H1 (cell line): ENCODE data around the gene MAML3. TPM values are rescaled to one million over a fixed set of nuclear protein-coding genes. Genes with fewer than 3 reads are reported as not detected.

Experiments used
- CTCF ChIA-PET: fragments of 300-600 bp; sonication (Branson Sonifier 250); formaldehyde crosslinking; loops from one replicate; lab custom pipeline; 2021; ENCODE audit not compliant: partially characterized antibody; lab: Charles Lee
- POLR2A ChIA-PET: fragments of 300-600 bp; sonication (Branson Sonifier 250); formaldehyde crosslinking; loops from one replicate; lab custom pipeline; 2021; ENCODE audit warnings: inconsistent platforms; ENCODE audit not compliant: partially characterized antibody; lab: Charles Lee
- DNase-seq, 2 experiments: peaks; one replicate each; pipeline versions ENCODE4 v3.0.0 to v3.0.0-alpha.2; 2010 to 2022; ENCODE audit warnings: low spot score in 2 of 2, low read depth in 1 of 2, mixed read lengths in 1 of 2
- FAIRE-seq: peaks from 2 replicates; lab custom pipeline; 2011; peaks lifted over from hg19 to GRCh38; lab: Jason Lieb, UNC
- H2AFZ ChIP-seq: 2 replicates; pipeline ENCODE4 v1.8.1; 2012; ENCODE audit warnings: low read length, inconsistent platforms
- H2AK5ac ChIP-seq: 2 replicates; pipeline ENCODE4 v1.6.1; 2013; ENCODE audit warnings: low read depth, low read length
- H2BK120ac ChIP-seq: replicated peaks from 2 replicates; pipeline ENCODE3; 2013; ENCODE audit warnings: low read depth, low read length, inconsistent platforms
- H2BK12ac ChIP-seq: 2 replicates; pipeline ENCODE4 v1.6.1; 2013; ENCODE audit warnings: low read depth, low read length
- H2BK15ac ChIP-seq: 2 replicates; pipeline ENCODE4 v1.6.1; 2013; ENCODE audit warnings: low read length
- H2BK20ac ChIP-seq: 2 replicates; pipeline ENCODE4 v1.6.1; 2013; ENCODE audit warnings: low read length
- H2BK5ac ChIP-seq: 2 replicates; pipeline ENCODE4 v1.6.1; 2013; ENCODE audit warnings: low read depth, low read length
- H3K14ac ChIP-seq: 2 replicates; pipeline ENCODE4 v1.6.1; 2013; ENCODE audit warnings: inconsistent platforms; ENCODE audit not compliant: insufficient read length
- H3K18ac ChIP-seq: 2 replicates; pipeline ENCODE4 v1.6.1; 2013; ENCODE audit warnings: low read length; ENCODE audit errors: extremely low read depth
- H3K23ac ChIP-seq: 2 replicates; pipeline ENCODE4 v1.6.1; 2013; ENCODE audit warnings: inconsistent platforms; ENCODE audit not compliant: insufficient read length
- H3K23me2 ChIP-seq: 2 replicates; pipeline ENCODE4 v1.6.1; 2013; ENCODE audit warnings: low read depth, low read length
- H3K27ac ChIP-seq: 2 replicates; pipeline ENCODE4 v1.6.1; 2011; ENCODE audit warnings: low read depth, low read length, inconsistent platforms
- H3K27me3 ChIP-seq, 4 experiments: replicated peaks in 1 of 4; 1 replicate in 1 of 4; 2 replicates in 3 of 4; pipeline versions ENCODE4 v1.6.1 to v1.8.1; 2011 to 2013; ENCODE audit warnings: low read length in 3 of 4, mild to moderate bottlenecking in 3 of 4, inconsistent platforms in 2 of 4, mixed read lengths in 2 of 4, moderate library complexity in 1 of 4; ENCODE audit not compliant: control insufficient read depth in 3 of 4, insufficient read depth in 3 of 4; ENCODE audit errors: extremely low read depth in 1 of 4
- H3K36me3 ChIP-seq, 4 experiments: 2 replicates each; pipeline versions ENCODE4 v1.6.1 to v1.8.1; 2011 to 2013; ENCODE audit warnings: mild to moderate bottlenecking in 4 of 4, low read length in 3 of 4, moderate library complexity in 2 of 4, control low read depth in 1 of 4, inconsistent platforms in 1 of 4; ENCODE audit not compliant: insufficient read depth in 4 of 4, control insufficient read depth in 2 of 4
- H3K4ac ChIP-seq: replicated peaks from 2 replicates; pipeline ENCODE3; 2013; ENCODE audit warnings: low read length, low read depth, mixed read lengths, inconsistent platforms; ENCODE audit not compliant: insufficient read length
- H3K4me1 ChIP-seq, 4 experiments: replicated peaks in 1 of 4; 1 replicate in 1 of 4; 2 replicates in 3 of 4; pipeline versions ENCODE4 v1.6.1 to v1.8.1; 2011 to 2013; ENCODE audit warnings: low read length in 3 of 4, inconsistent platforms in 2 of 4, mixed read lengths in 1 of 4; ENCODE audit not compliant: insufficient read depth in 4 of 4, control insufficient read depth in 3 of 4
- H3K4me2 ChIP-seq, 2 experiments: 2 replicates each; pipeline versions ENCODE4 v1.6.1 to v1.8.1; 2011 to 2013; ENCODE audit warnings: low read depth in 2 of 2, low read length in 2 of 2, control low read depth in 1 of 2, inconsistent platforms in 1 of 2, mild to moderate bottlenecking in 1 of 2; ENCODE audit not compliant: insufficient read depth in 1 of 2
- H3K4me3 ChIP-seq, 4 experiments: fragments of 200-600, 300-600 bp in 1 of 4; sonication (generic), shearing (Covaris generic), sonication (Bioruptor Twin) in 1 of 4; 2 replicates each; pipeline versions ENCODE4 v1.5.1 to v1.8.1; 2011 to 2016; ENCODE audit warnings: low read length in 4 of 4, low read depth in 3 of 4, control low read depth in 2 of 4, inconsistent platforms in 2 of 4, mild to moderate bottlenecking in 2 of 4, mixed read lengths in 1 of 4, moderate library complexity in 1 of 4; ENCODE audit not compliant: insufficient read depth in 2 of 4; ENCODE audit errors: extremely low read depth in 1 of 4
- H3K56ac ChIP-seq: replicated peaks from 2 replicates; pipeline ENCODE3; 2013; ENCODE audit warnings: low read depth, mild to moderate bottlenecking, mixed read lengths, low read length, inconsistent platforms; ENCODE audit not compliant: insufficient read length
- H3K79me1 ChIP-seq: 2 replicates; pipeline ENCODE4 v1.6.1; 2013; ENCODE audit warnings: low read depth, low read length, control low read depth
- H3K79me2 ChIP-seq, 2 experiments: 2 replicates each; pipeline versions ENCODE4 v1.6.1 to v1.8.1; 2012 to 2013; ENCODE audit warnings: low read length in 2 of 2, mild to moderate bottlenecking in 2 of 2, inconsistent platforms in 1 of 2; ENCODE audit not compliant: insufficient read depth in 2 of 2, control insufficient read depth in 1 of 2
- H3K9ac ChIP-seq, 4 experiments: replicated peaks in 1 of 4; 1 replicate in 1 of 4; 2 replicates in 3 of 4; pipeline versions ENCODE4 v1.6.1 to v1.8.1; 2011 to 2013; ENCODE audit warnings: low read depth in 3 of 4, low read length in 3 of 4, control low read depth in 2 of 4, mild to moderate bottlenecking in 2 of 4, moderate library complexity in 2 of 4, inconsistent platforms in 1 of 4; ENCODE audit errors: extremely low read depth in 1 of 4
- H3K9me3 ChIP-seq, 2 experiments: 2 replicates each; pipeline versions ENCODE4 v1.6.1 to v1.8.1; 2012 to 2013; ENCODE audit warnings: mild to moderate bottlenecking in 2 of 2, moderate library complexity in 2 of 2, control low read depth in 1 of 2, inconsistent platforms in 1 of 2, low read depth in 1 of 2, low read length in 1 of 2, mixed read lengths in 1 of 2; ENCODE audit not compliant: insufficient read depth in 2 of 2
- H4K20me1 ChIP-seq, 2 experiments: replicated peaks in 1 of 2; 2 replicates each; pipeline versions ENCODE3 to v1.8.1; 2011 to 2013; ENCODE audit warnings: inconsistent platforms in 2 of 2, low read length in 2 of 2, mild to moderate bottlenecking in 1 of 2; ENCODE audit not compliant: insufficient read depth in 2 of 2, control insufficient read depth in 1 of 2
- H4K5ac ChIP-seq: 2 replicates; pipeline ENCODE4 v1.6.1; 2013; ENCODE audit warnings: low read length, low read depth, mixed read lengths, inconsistent platforms; ENCODE audit not compliant: insufficient read length
- H4K8ac ChIP-seq: 2 replicates; pipeline ENCODE4 v1.8.0; 2013; ENCODE audit warnings: mild to moderate bottlenecking, moderate library complexity, low read length, inconsistent platforms; ENCODE audit not compliant: insufficient read depth; ENCODE audit errors: extremely low read depth
- H4K91ac ChIP-seq: replicated peaks from 2 replicates; pipeline ENCODE3; 2013; ENCODE audit warnings: low read length, mixed read lengths, inconsistent platforms; ENCODE audit not compliant: insufficient read length
- EP300 ChIP-seq, 2 experiments: IDR thresholded peaks; 1 replicate in 1 of 2; 2 replicates in 1 of 2; pipeline ENCODE4 v1.6.1; 2011 to 2012; ENCODE audit warnings: low read depth in 2 of 2, low read length in 2 of 2, mild to moderate bottlenecking in 2 of 2, borderline replicate concordance in 1 of 2, inconsistent platforms in 1 of 2, moderate library complexity in 1 of 2
- FOSL1 ChIP-seq: IDR thresholded peaks from 2 replicates; pipeline ENCODE4 v1.6.1; 2011; ENCODE audit warnings: mild to moderate bottlenecking, low read depth, low read length, moderate library complexity; ENCODE audit not compliant: insufficient read depth
- GTF2F1 ChIP-seq: IDR thresholded peaks from 2 replicates; pipeline ENCODE4 v1.6.1; 2012; ENCODE audit warnings: low read depth, low read length, improper control_type of control experiment, borderline replicate concordance
- HDAC2 ChIP-seq, 2 experiments: fragments of 300-600 bp in 1 of 2; sonication (generic) in 1 of 2; IDR thresholded peaks; 2 replicates each; pipeline ENCODE4 v1.6.1; 2011 to 2012; ENCODE audit warnings: low read depth in 2 of 2, low read length in 2 of 2, mild to moderate bottlenecking in 2 of 2, moderate library complexity in 2 of 2, borderline replicate concordance in 1 of 2, inconsistent platforms in 1 of 2
- HDAC6 ChIP-seq: IDR thresholded peaks from one replicate; pipeline ENCODE4 v1.7.1; 2012; ENCODE audit warnings: low read depth, mild to moderate bottlenecking, inconsistent platforms, low read length, moderate library complexity
- MAFK ChIP-seq: IDR thresholded peaks from 2 replicates; pipeline ENCODE4 v1.6.1; 2012; ENCODE audit warnings: low read depth, mild to moderate bottlenecking, improper control_type of control experiment, low read length
- RAD21 ChIP-seq, 2 experiments: IDR thresholded peaks in 1 of 2; conservative IDR thresholded peaks in 1 of 2; 2 replicates each; pipeline ENCODE4 v1.6.1; 2011; ENCODE audit warnings: low read depth in 2 of 2, low read length in 2 of 2, improper control_type of control experiment in 1 of 2, inconsistent platforms in 1 of 2, mild to moderate bottlenecking in 1 of 2, moderate library complexity in 1 of 2
- YY1 ChIP-seq: IDR thresholded peaks from 2 replicates; pipeline ENCODE4 v1.6.1; 2011; ENCODE audit warnings: low read depth, mild to moderate bottlenecking, low read length
- WGBS, 2 experiments: shearing (Covaris generic) in 1 of 2; methylation state at CpG; one replicate each; pipeline versions ENCODE4 v1.1.6 to v1.1.7; 2013 to 2015; ENCODE audit warnings: low lambda C conversion rate in 2 of 2, mixed read lengths in 2 of 2, inconsistent platforms in 1 of 2, low coverage in 1 of 2, missing lambda C conversion rate in 1 of 2; ENCODE audit not compliant: insufficient replicate concordance in 2 of 2, insufficient coverage in 1 of 2, insufficient read length in 1 of 2; ENCODE audit errors: extremely low coverage in 1 of 2, missing lambda C conversion rate in 1 of 2; 5-methylcytosine and 5-hydroxymethylcytosine counted together
- polyA plus RNA-seq, 7 experiments: library from polyadenylated mRNA; depleted of rRNA in 3 of 7; stranded (reverse) in 5 of 7; unstranded in 2 of 7; fragments of >200 nt in 5 of 7; fragments of 200-250 nt in 2 of 7; gene quantifications; 1 replicate in 5 of 7; 2 replicates in 1 of 7; 4 replicates in 1 of 7; pipeline versions ENCODE4 v1.2.1 to v1.2.3, GENCODE V29; 2011 to 2013; ENCODE audit warnings: missing spikeins in 2 of 7, mixed read lengths in 2 of 7
- total RNA-seq: library from RNA; stranded (reverse); fragmentation: NEBNext Ultra II Directional; extraction: Animal tissue kit (Norgen Biotek cat#: 25700); gene quantifications from 2 replicates; pipeline ENCODE4 v1.2.1, GENCODE V29; 2021

Gene MAML3
- total and polyA plus RNA-seq, 2 of the 8 experiments (the other 6 are each of a cell fraction or from before 2014, with no cell fraction given), result 2.1 to 5.7 TPM

- no peak overlapping the region for H3K4me2 ChIP-seq
- no peak overlapping the region for H3K9ac ChIP-seq
- H4K8ac ChIP-seq, result no peak overlapping the region
- no peak overlapping the region for H3K4me3 ChIP-seq
- no peak overlapping the region for H4K5ac ChIP-seq
- H3K36me3 ChIP-seq, result no peaks in the 10 kb centered on the region
- no peak overlapping the region for H3K56ac ChIP-seq
- H2BK120ac ChIP-seq, result no peak overlapping the region
- H3K79me1 ChIP-seq, result no peaks in the 10 kb centered on the region
- H2BK5ac ChIP-seq, result no peak overlapping the region
- H4K91ac ChIP-seq, result no peak overlapping the region
- H3K18ac ChIP-seq, result no peak overlapping the region
- H3K4me1 ChIP-seq, result peaks cover 0 to 12% (median 1%) of the 10 kb centered on the region in 4 experiments; a peak in 6 of 7 replicates
- no peaks in the 10 kb centered on the region for H3K9me3 ChIP-seq
- FAIRE-seq (no peak), DNase-seq (no peak)
- H3K79me2 ChIP-seq, result no peaks in the 10 kb centered on the region
- H2AFZ ChIP-seq, result no peak overlapping the region
- H3K14ac ChIP-seq, result no peak overlapping the region
- no peak overlapping the region for H2BK12ac ChIP-seq
- POLR2A ChIA-PET, result interaction anchor here (0.8 kb wide), 1 partner anchor 10 kb away, joined by 3 read pairs; no protein-coding TSS in a partner anchor
- no peaks in the 10 kb centered on the region for H4K20me1 ChIP-seq
- no peak overlapping the region for H3K27ac ChIP-seq
- no peaks in the 10 kb centered on the region; the same call in 1 of the 2 replicates for H3K23me2 ChIP-seq
- H3K27me3 ChIP-seq, result no peaks in the 10 kb centered on the region
- no peak overlapping the region for H3K4ac ChIP-seq
- WGBS, 2 experiments, result 79% methylated on average over 5 of the region's 5 CpGs; no CpG with 5 or more reads in 1 of the 2 experiments
- H2AK5ac ChIP-seq, result no peak overlapping the region
- H2BK15ac ChIP-seq, result no peak overlapping the region
- no peak overlapping the region for H2BK20ac ChIP-seq
- H3K23ac ChIP-seq, result no peak overlapping the region
- CTCF ChIA-PET, result interaction anchor here (0.6 to 2.3 kb wide), 17 partner anchors 8 to 600 kb away, joined by 3 to 8 read pairs (median 3); no protein-coding TSS in a partner anchor
- TF ChIP-seq YY1 (no peak), EP300 (IDR thresholded peaks at IDR 0.05; ENCODE audit: borderline replicate concordance in 1 of 2, low read depth in 2 of 2, low read length in 2 of 2) (no peak), HDAC6 (no peak), MAFK (no peak), RAD21 (IDR thresholded peaks at IDR 0.05 in 1 of 2, conservative IDR thresholded peaks at IDR 0.05 in 1 of 2; ENCODE audit: low read depth in 2 of 2, low read length in 2 of 2) (0 out of 4 replicates have a peak, but pooled peaks of 1 of the 2 experiments have one; percentile 11), HDAC2 (IDR thresholded peaks at IDR 0.05; ENCODE audit: borderline replicate concordance in 1 of 2, low read depth in 2 of 2, low read length in 2 of 2) (no peak), FOSL1 (no peak), GTF2F1 (no peak)
Measured at GRCh38 chr4:139892973-139893736, 260.8 kb downstream of the MAML3 start.
